ENCODE measurements around the gene EBF3. TPM values are rescaled to one million over a fixed set of nuclear protein-coding genes. Genes with fewer than 3 reads are reported as not detected.

The EBF3 gene
- total RNA-seq, 1 donor from 2014 or later: 0.07 TPM

DNA sequence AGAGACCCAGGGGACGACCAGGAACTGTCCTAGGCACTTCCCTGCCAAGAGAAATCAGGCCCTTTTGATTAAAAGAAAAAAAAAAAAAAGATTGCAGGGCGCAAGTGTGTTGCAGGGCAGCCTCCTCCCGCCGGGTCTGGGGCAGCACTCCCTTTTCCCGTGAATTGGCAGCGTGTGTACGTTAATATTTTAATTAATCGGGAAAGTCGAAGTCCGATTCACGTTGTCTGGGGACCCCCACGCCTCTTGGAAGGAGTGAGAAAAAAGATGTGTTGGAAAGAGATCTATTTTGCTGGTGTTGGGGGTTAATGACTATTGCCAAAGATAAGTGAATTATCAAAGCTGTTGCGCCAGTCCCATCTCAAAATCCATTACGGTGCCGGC, 1.3 kb upstream of the EBF3 start:
- FAIRE-seq (no peak), DNase-seq (ENCODE audit: low read depth) (no peak)
- peaks cover 4% of the 10 kb centered on the region for H3K4me1 ChIP-seq (ENCODE audit: insufficient read depth, low read length)
- Mint-ChIP-seq H3K36me3 (ENCODE audit: low read depth, unreplicated experiment) (no peaks in the 10 kb centered on the region), H3K27me3 (ENCODE audit: low read depth, unreplicated experiment) (peaks cover 63% of the 10 kb centered on the region), H3K27ac (ENCODE audit: unreplicated experiment) (no peak overlapping the region), H3K4me3 (ENCODE audit: unreplicated experiment) (no peak overlapping the region), H3K9me3 (ENCODE audit: unreplicated experiment) (peaks cover 15% of the 10 kb centered on the region), H3K4me1 (ENCODE audit: low read depth, unreplicated experiment) (no peaks in the 10 kb centered on the region)
- peaks cover 83% of the 10 kb centered on the region for H3K27me3 ChIP-seq (ENCODE audit: insufficient read depth, low read length)
- H4K20me1 ChIP-seq (ENCODE audit: insufficient read depth, low read length): peaks cover 11% of the 10 kb centered on the region
- H3K36me3 ChIP-seq (ENCODE audit: insufficient read depth, low read length): no peaks in the 10 kb centered on the region
- no peak overlapping the region for H3K4me3 ChIP-seq (ENCODE audit: insufficient read depth, low read depth, low read length)
- H3K9me3 ChIP-seq (ENCODE audit: insufficient read depth, low read depth, low read length): no peaks in the 10 kb centered on the region
- no peak overlapping the region for H3K27ac ChIP-seq (ENCODE audit: low read depth, low read length)
- no peak overlapping the region for H3K4me2 ChIP-seq (ENCODE audit: low read length)
- no peak overlapping the region for H3K9ac ChIP-seq (ENCODE audit: low read length)
- no peak for TF ChIP-seq EZH2 (IDR thresholded peaks at IDR 0.05; ENCODE audit: insufficient read depth, low read length)
- TF ChIP-seq, protein P1, sequence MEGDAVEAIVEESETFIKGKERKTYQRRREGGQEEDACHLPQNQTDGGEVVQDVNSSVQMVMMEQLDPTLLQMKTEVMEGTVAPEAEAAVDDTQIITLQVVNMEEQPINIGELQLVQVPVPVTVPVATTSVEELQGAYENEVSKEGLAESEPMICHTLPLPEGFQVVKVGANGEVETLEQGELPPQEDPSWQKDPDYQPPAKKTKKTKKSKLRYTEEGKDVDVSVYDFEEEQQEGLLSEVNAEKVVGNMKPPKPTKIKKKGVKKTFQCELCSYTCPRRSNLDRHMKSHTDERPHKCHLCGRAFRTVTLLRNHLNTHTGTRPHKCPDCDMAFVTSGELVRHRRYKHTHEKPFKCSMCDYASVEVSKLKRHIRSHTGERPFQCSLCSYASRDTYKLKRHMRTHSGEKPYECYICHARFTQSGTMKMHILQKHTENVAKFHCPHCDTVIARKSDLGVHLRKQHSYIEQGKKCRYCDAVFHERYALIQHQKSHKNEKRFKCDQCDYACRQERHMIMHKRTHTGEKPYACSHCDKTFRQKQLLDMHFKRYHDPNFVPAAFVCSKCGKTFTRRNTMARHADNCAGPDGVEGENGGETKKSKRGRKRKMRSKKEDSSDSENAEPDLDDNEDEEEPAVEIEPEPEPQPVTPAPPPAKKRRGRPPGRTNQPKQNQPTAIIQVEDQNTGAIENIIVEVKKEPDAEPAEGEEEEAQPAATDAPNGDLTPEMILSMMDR (IDR thresholded peaks at IDR 0.05; ENCODE audit: insufficient read depth, low read depth, low read length): no peak
- no peaks in the 10 kb centered on the region for H3K79me2 ChIP-seq (ENCODE audit: insufficient read depth, low read length)
- H2AFZ ChIP-seq (ENCODE audit: low read depth, low read length): no peak overlapping the region

DNA sequence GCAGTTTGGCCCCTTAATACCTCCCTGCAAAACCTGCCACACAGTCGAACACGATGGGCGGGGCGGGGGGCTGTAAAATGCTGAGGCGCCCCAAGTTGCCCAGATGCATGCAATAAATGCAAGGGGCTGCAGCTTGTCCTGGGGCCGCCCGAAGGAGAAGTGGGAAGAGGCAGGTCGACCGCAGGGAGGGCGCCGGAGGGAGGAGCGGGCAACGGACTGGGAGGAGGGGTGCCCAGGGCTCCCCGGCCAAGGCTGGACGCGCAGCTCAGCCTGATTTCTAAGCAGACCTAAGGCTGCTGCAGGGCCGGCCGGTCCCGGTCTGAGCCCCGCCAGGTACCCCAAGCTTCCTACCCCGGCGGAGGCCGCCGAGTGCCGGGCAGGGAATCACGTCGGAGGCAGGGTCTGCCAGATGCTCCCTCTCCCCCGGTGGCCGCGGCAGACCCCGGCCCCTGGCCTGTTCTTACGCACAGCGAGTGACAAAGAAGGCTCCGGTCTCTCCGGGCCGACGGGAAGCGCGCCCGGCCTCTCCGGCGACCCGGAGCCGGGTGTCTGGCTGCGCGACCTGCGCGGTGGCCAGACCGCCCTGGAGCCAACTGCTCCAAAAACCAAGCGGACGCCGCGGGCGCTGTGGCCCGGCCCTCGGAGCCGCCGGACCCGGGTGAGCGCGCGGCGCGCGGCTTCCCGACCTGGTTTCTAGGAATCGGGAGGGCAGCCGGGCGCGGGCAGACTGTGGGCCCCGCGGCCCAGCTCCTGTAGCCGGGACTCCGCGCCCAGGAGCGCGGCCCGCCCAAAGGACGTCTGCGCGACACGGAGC, 744 bp upstream of the EBF3 start:
- H3K79me2 ChIP-seq (ENCODE audit: insufficient read depth, low read length): no peaks in the 10 kb centered on the region
- H3K27ac Mint-ChIP-seq (ENCODE audit: unreplicated experiment): peak overlapping the region; percentile 62
- no peaks in the 10 kb centered on the region for H3K36me3 Mint-ChIP-seq (ENCODE audit: low read depth, unreplicated experiment)
- no peak overlapping the region for H3K4me3 ChIP-seq (ENCODE audit: insufficient read depth, low read depth, low read length)
- peak overlapping the region; percentile 48 for H3K4me2 ChIP-seq (ENCODE audit: low read length)
- no peaks in the 10 kb centered on the region for H3K9me3 ChIP-seq (ENCODE audit: insufficient read depth, low read depth, low read length)
- TF ChIP-seq, protein P1 (IDR thresholded peaks at IDR 0.05; ENCODE audit: insufficient read depth, low read depth, low read length): no peak
- peak; percentile 92 for TF ChIP-seq EZH2 (IDR thresholded peaks at IDR 0.05; ENCODE audit: insufficient read depth, low read length)
- H3K9ac ChIP-seq (ENCODE audit: low read length): no peak overlapping the region
- H4K20me1 ChIP-seq (ENCODE audit: insufficient read depth, low read length): peaks cover 11% of the 10 kb centered on the region
- H2AFZ ChIP-seq (ENCODE audit: low read depth, low read length): no peak overlapping the region
- no peaks in the 10 kb centered on the region for H3K36me3 ChIP-seq (ENCODE audit: insufficient read depth, low read length)
- H3K27me3 Mint-ChIP-seq (ENCODE audit: low read depth, unreplicated experiment): peaks cover 61% of the 10 kb centered on the region
- DNase-seq (ENCODE audit: low read depth) (no peak), FAIRE-seq (no peak)
- peaks cover 9% of the 10 kb centered on the region for H3K9me3 Mint-ChIP-seq (ENCODE audit: unreplicated experiment)
- no peak overlapping the region for H3K27ac ChIP-seq (ENCODE audit: low read depth, low read length)
- peaks cover 4% of the 10 kb centered on the region for H3K4me1 ChIP-seq (ENCODE audit: insufficient read depth, low read length)
- no peaks in the 10 kb centered on the region for H3K4me1 Mint-ChIP-seq (ENCODE audit: low read depth, unreplicated experiment)
- H3K4me3 Mint-ChIP-seq (ENCODE audit: unreplicated experiment): no peak overlapping the region
- peaks cover 83% of the 10 kb centered on the region for H3K27me3 ChIP-seq (ENCODE audit: insufficient read depth, low read length)

Measured in astrocyte (in vitro differentiated cells and primary cell).